Right lobe of liver (tissue), 6 donors: ENCODE data around the gene AKAP14. TPM values are rescaled to one million over a fixed set of nuclear protein-coding genes. Genes with fewer than 3 reads are reported as not detected.
"Not testable (repeated sequence)": the region's sequence is repeated elsewhere in the genome, so short reads cannot be mapped to it uniquely, and the experiment has no call there.

ENCODE experiments used
- ATAC-seq, 4 donors: fragments of 200-7000 bp; cut with Tn5 transposase; one replicate each; pipeline ENCODE4 v1.9.1; 2020; ENCODE audit warnings: mild to moderate bottlenecking in 4 of 4, moderate library complexity in 4 of 4
- DNase-seq, 3 donors: peaks; one replicate each; pipeline ENCODE4 v3.0.0-alpha.2; 2020
- H3K27ac ChIP-seq, 3 donors: fragments of 200-600 bp; one replicate each; pipeline ENCODE4 v1.8.0; 2022
- H3K27me3 ChIP-seq, 2 donors: fragments of 200-600 bp; one replicate each; pipeline ENCODE4 v1.8.0; 2022
- H3K36me3 ChIP-seq, 4 donors: fragments of 200-600 bp; sonication (generic) in 1 of 4; one replicate each; pipeline versions ENCODE4 v1.5.1 to v1.8.0; 2017 to 2022; ENCODE audit warnings: control low read depth in 1 of 4
- H3K4me1 ChIP-seq, 4 donors: fragments of 200-600 bp; sonication (generic) in 1 of 4; one replicate each; pipeline versions ENCODE4 v1.5.1 to v1.8.0; 2017 to 2022; ENCODE audit warnings: control low read depth in 1 of 4
- H3K4me3 ChIP-seq, 3 donors: fragments of 200-600 bp; one replicate each; pipeline ENCODE4 v1.8.0; 2022
- H3K9me3 ChIP-seq, 4 donors: fragments of 200-600 bp; sonication (generic) in 1 of 4; one replicate each; pipeline versions ENCODE4 v1.5.1 to v1.8.0; 2017 to 2022; ENCODE audit warnings: control low read depth in 1 of 4
- POLR2A ChIP-seq: fragments of 450-650 bp; IDR thresholded peaks from one replicate; pipeline ENCODE4 v1.6.1; 2017; ENCODE audit warnings: antibody characterized with exemption, mild to moderate bottlenecking
- whole genome bisulfite sequencing: methylation state at CpG from one replicate; pipeline ENCODE4 v1.1.6; 2018; ENCODE audit warnings: low coverage, low lambda C conversion rate; ENCODE audit not compliant: insufficient coverage; ENCODE audit errors: missing lambda C conversion rate; 5-methylcytosine and 5-hydroxymethylcytosine counted together
- intact Hi-C, 2 donors: fragments of 100-400 bp; cut with DNase I; formaldehyde crosslinking; loops; one replicate each; pipeline versions ENCODE4 v1.11.2 to v1.14.1; 2022
- total RNA-seq, 6 experiments: library from RNA; depleted of rRNA in 2 of 6; stranded (reverse); fragments of >200 nt in 2 of 6; fragmentation: NEBNext Ultra II Directional in 3 of 6; extraction: Animal tissue kit (Norgen Biotek cat#: 25700) in 3 of 6; gene quantifications; one replicate each; pipeline versions ENCODE4 v1.1.0 to v1.2.4, GENCODE V29; 2016 to 2023
- TF ChIP-seq, protein P1 (sequence below), 4 donors: fragments of 200-600 bp in 3 of 4; fragments of 450-650 bp in 1 of 4; IDR thresholded peaks; one replicate each; pipeline versions ENCODE4 v1.5.1 to v1.8.0; 2016 to 2022; ENCODE audit warnings: antibody characterized with exemption in 4 of 4, mild to moderate bottlenecking in 2 of 4
- donor health status: DM: no; HTN: yes; CAD: no.
- donor health status: DM: no; HTN: no; CAD: no.
- donor health status: DM: no; HTN: no; CAD: no.
- donor health status: DM: no; HTN: yes; CAD: no.
- donor health status: DM: no; HTN: yes; CAD: no.

The AKAP14 gene
- total RNA-seq, 6 experiments from 2014 or later, result not detected

DNA sequence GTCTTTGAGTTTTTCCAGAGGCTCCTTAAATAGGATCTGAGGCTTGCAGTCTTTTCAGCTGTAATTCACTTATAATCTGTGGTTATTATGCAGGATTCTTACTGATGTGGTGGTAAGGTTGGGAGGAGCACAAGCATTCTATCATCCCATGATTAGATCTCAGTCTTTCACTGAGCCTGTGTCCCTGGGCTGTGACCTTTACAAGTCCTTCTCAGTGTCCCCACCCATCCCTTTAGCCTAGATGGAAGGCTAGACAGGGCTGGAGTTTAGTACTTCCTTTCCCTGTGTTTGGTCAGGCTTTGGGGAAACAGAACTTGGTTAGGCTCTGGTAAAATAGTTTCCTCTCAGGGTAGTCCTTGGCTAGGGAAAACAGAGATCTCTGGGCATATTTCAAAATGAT is 64.9 kb downstream of the AKAP14 start:
- Histone ChIP-seq H3K9me3 (no peaks in the 10 kb centered on the region), H3K4me3 (no peak overlapping the region), H3K27ac (no peak overlapping the region), H3K36me3 (no peaks in the 10 kb centered on the region), H3K27me3 (no peaks in the 10 kb centered on the region), H3K4me1 (no peaks in the 10 kb centered on the region)
- ATAC-seq, result no peak
- no peak for DNase-seq
- TF ChIP-seq, protein P1, sequence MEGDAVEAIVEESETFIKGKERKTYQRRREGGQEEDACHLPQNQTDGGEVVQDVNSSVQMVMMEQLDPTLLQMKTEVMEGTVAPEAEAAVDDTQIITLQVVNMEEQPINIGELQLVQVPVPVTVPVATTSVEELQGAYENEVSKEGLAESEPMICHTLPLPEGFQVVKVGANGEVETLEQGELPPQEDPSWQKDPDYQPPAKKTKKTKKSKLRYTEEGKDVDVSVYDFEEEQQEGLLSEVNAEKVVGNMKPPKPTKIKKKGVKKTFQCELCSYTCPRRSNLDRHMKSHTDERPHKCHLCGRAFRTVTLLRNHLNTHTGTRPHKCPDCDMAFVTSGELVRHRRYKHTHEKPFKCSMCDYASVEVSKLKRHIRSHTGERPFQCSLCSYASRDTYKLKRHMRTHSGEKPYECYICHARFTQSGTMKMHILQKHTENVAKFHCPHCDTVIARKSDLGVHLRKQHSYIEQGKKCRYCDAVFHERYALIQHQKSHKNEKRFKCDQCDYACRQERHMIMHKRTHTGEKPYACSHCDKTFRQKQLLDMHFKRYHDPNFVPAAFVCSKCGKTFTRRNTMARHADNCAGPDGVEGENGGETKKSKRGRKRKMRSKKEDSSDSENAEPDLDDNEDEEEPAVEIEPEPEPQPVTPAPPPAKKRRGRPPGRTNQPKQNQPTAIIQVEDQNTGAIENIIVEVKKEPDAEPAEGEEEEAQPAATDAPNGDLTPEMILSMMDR (IDR thresholded peaks at IDR 0.05), result no peak
- TF ChIP-seq POLR2A, result no peak
- intact Hi-C loops, result no loop called here

DNA sequence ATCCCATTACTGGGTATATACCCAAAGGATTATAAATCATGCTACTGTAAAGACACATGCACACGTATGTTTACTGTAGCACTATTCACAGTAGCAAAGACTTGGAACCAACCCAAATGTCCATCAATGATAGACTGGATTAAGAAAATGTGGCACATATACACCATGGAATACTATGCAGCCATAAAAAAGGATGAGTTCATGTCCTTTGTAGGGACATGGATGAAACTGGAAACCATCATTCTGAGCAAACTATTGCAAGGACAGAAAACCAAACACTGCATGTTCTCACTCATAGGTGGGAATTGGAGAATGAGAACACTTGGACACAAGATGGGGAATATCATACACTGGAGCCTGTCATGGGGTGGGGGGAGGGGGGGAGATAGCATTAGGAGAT is 71.1 kb downstream of the AKAP14 start:
- H3K36me3 ChIP-seq, H3K4me3 ChIP-seq, H3K27ac ChIP-seq, H3K9me3 ChIP-seq, intact Hi-C loops, H3K27me3 ChIP-seq, ATAC-seq, H3K4me1 ChIP-seq, DNase-seq: not testable (repeated sequence)
- 71% methylated on average over 1 of the region's 1 CpG for WGBS

Other genes starting within 250 kb of the AKAP14 start
- 10 to 100 TPM; 12.7 to 25.6 (median 19.6) TPM for gene SEPTIN6, start 202.7 kb upstream of the AKAP14 start, total RNA-seq
- gene SOWAHD, start 137.3 kb upstream of the AKAP14 start, total RNA-seq, result 1 to 10 TPM in 1 of 6 experiments, under 1 TPM in 4, not detected in 1; 0.19 to 1.2 (median 0.29) TPM
- 1,000 to 10,000 TPM in 2 of 6 experiments, 100 to 1,000 TPM in 4; 587 to 2,308 (median 667) TPM for gene RPL39, start 104.3 kb upstream of the AKAP14 start, total RNA-seq
- 1 to 10 TPM; 1.9 to 3.5 (median 2.5) TPM for gene UPF3B, start 42.9 kb upstream of the AKAP14 start, total RNA-seq
- gene RNF113A, start 24.2 kb upstream of the AKAP14 start, total RNA-seq, result 10 to 100 TPM in 2 of 6 experiments, 1 to 10 TPM in 4; 6.1 to 12.6 (median 7.5) TPM
- 10 to 100 TPM; 45.9 to 74.1 (median 65.1) TPM for gene NDUFA1, start 24.1 kb upstream of the AKAP14 start, total RNA-seq
- 1 to 10 TPM; 3.3 to 4.4 (median 3.6) TPM for gene NKAP, start 47.9 kb downstream of the AKAP14 start, total RNA-seq
- not detected for gene RHOXF2B, start 181.8 kb downstream of the AKAP14 start, total RNA-seq
- under 1 TPM in 1 of 6 experiments, not detected in 5; 0.62 TPM for gene RHOXF1, start 220.0 kb downstream of the AKAP14 start, total RNA-seq